Endometrium (tissue), 2 donors: ENCODE measurements around the gene IMMP2L.

Source experiments
- FAIRE-seq: peaks from 2 replicates; lab custom pipeline; 2012; peaks lifted over from hg19 to GRCh38; lab: Jason Lieb, UNC
- donor health status: control.
- donor health status: control.

The IMMP2L gene

DNA sequence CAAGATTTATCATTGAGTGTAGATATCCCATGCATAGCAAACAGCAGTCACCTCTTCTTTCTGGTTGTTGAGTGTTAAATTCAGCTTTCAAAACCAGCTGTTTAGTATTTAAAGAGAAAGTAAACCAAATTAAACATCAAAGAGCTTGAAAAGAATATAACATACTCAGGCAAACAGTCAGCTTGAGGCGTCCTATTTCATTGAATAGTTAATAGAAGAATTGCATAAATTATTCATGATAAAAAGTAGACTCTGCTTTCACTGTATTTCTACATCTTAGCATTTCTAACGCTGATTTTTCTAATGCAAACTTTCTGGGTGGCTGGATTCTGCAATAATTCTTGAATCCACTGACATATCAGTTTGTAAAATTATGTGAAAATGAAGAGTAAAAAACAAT is 935.9 kb downstream of the IMMP2L start:
- FAIRE-seq = no peak

DNA sequence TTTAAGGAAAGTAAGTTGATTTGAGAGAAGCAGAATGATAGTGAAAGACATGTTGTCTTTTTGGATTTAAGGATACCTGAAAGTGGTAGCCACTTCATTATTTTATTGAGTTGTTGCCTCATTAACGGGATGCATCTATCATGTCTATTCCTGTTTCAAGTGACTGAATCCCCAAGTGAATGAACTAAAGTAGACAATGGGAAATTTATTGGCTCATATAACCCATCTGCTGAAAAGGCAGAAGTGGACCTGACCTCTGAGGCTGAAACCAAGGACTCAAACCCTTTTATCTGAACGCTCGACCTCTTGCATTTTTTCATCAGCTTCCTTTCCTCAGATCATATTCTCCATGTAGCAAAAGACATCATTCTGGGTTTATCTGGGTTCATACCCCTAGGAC is 937.0 kb downstream of the IMMP2L start:
- FAIRE-seq = no peak

DNA sequence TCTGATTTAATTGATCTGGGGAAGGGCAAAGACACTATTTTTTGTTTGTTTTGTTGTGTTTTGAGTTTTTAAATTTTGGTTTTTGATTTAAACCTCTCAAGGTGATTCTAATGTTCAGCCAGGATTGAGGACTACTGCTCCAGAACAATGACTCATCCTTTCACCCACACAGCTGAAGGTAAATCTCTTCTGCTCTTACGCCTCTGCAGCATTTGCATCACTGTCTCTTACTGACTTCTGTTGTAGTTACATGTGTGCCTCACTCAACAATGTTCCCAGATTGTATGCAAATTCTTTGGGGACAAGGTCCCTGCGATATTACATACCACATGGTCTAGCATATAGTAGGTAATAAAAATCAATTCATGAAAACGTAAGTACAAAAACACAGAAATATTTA is 938.9 kb downstream of the IMMP2L start:
- FAIRE-seq = no peak

DNA sequence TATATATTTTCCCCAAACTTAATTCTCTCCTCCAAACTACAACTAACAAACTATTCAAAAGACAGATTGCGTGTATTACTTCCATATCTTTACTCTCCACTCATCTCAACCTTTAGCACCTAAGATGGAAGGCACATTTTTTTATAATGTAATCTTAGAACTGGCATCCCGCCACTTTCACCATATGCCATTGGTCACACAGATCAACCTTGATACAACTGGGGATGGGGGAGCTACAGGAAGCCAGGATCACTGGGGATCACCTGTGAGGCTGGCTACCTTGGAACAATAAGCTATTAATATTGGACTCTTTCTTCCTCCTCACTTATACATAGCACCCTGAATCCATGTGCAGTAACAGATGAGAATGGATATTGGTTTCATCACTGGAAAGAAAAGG is 941.0 kb downstream of the IMMP2L start:
- no peak for FAIRE-seq

DNA sequence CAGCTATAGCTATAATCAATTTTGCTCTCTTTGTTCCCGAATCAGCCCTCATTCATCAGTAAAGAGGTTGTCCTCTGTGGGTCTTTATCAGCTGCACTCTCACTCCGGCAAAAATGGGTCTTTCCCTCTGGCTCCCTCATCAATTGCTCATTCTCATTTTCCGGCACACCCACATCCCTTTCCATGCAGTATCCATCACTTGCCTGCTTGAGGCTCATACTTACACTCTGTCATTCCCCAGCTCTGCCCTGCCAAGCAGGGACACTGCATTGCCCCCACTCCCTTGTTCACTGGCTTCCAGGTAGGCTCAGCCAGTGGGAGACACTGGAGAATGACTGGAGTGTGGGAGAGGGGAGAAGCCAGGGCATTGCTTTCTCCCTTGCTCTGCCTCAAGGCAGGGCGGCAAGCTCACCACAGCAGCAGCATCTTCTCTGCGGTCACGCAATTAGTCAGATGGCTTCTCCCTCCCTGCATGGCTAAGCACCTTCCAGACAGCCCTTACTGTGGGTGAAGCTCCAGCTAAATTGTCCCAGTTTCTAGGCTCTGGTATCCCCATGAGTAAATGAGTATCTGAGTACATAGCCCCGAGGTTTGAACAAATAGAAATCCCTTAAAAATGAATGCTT is 942.1 kb downstream of the IMMP2L start:
- FAIRE-seq = no peak
